GM12878 (cell line): ENCODE data around the gene ATP2A1. TPM values are rescaled to one million over a fixed set of nuclear protein-coding genes. Genes with fewer than 3 reads are reported as not detected.
A peak's percentile ranks its signal among the peaks of the same experiment; 100 is the strongest.

ENCODE experiments used
- BCL11A ChIP-seq: IDR thresholded peaks from 2 replicates; pipeline ENCODE4 v1.6.1; 2011; ENCODE audit warnings: low read depth, low read length
- BRCA1 ChIP-seq: IDR thresholded peaks from 2 replicates; pipeline ENCODE4 v1.6.1; 2011; ENCODE audit warnings: low read depth, low read length, improper control_type of control experiment
- CHD4 ChIP-seq: fragments of 200-600 bp; sonication (generic); IDR thresholded peaks from 2 replicates; pipeline ENCODE4 v1.6.1; 2016; ENCODE audit warnings: mild to moderate bottlenecking
- CREB1 ChIP-seq: IDR thresholded peaks from 2 replicates; pipeline ENCODE4 v1.6.1; 2012; ENCODE audit warnings: low read depth, mild to moderate bottlenecking, inconsistent platforms
- EP300 ChIP-seq, 2 experiments: fragments of 150-350 bp in 1 of 2; IDR thresholded peaks; 2 replicates each; pipeline ENCODE4 v1.6.1; 2011 to 2012; ENCODE audit warnings: low read depth in 2 of 2, low read length in 2 of 2, borderline replicate concordance in 1 of 2, improper control_type of control experiment in 1 of 2, inconsistent platforms in 1 of 2; ENCODE audit not compliant: control insufficient read depth in 1 of 2
- FOXM1 ChIP-seq: IDR thresholded peaks from 2 replicates; pipeline ENCODE4 v1.6.1; 2012; ENCODE audit warnings: low read depth, mild to moderate bottlenecking, inconsistent platforms, low read length, moderate library complexity
- GATAD2B ChIP-seq: fragments of 450-650 bp; conservative IDR thresholded peaks from 2 replicates; pipeline ENCODE4 v1.6.1; 2017; ENCODE audit warnings: low read depth, mild to moderate bottlenecking, moderate library complexity
- HDAC2 ChIP-seq: fragments of 200-600 bp; sonication (generic); IDR thresholded peaks from 2 replicates; pipeline ENCODE4 v1.6.1; 2017
- IKZF1 ChIP-seq: fragments of 450-650 bp; conservative IDR thresholded peaks from 2 replicates; pipeline ENCODE4 v1.6.1; 2017; ENCODE audit warnings: antibody characterized with exemption, mild to moderate bottlenecking
- IRF3 ChIP-seq: fragments of 450-650 bp; IDR thresholded peaks from 2 replicates; pipeline ENCODE4 v1.6.1; 2014; ENCODE audit warnings: mild to moderate bottlenecking
- JUND ChIP-seq: IDR thresholded peaks from 2 replicates; pipeline ENCODE4 v1.6.1; 2012; ENCODE audit warnings: low read depth, mild to moderate bottlenecking, low read length, improper control_type of control experiment, moderate library complexity
- MEF2A ChIP-seq: IDR thresholded peaks from 2 replicates; pipeline ENCODE4 v1.6.1; 2011; ENCODE audit warnings: low read depth, mild to moderate bottlenecking, low read length, moderate library complexity; ENCODE audit not compliant: insufficient read depth
- MTA3 ChIP-seq: IDR thresholded peaks from 2 replicates; pipeline ENCODE4 v1.6.1; 2012; ENCODE audit warnings: low read length, inconsistent platforms, borderline replicate concordance
- MXI1 ChIP-seq: fragments of 150-350 bp; IDR thresholded peaks from 2 replicates; pipeline ENCODE4 v1.6.1; 2011; ENCODE audit warnings: low read depth, mild to moderate bottlenecking, inconsistent platforms, low read length, improper control_type of control experiment
- NBN ChIP-seq: fragments of 450-650 bp; IDR thresholded peaks from 2 replicates; pipeline ENCODE4 v1.6.1; 2016
- NR2C1 ChIP-seq: fragments of 450-650 bp; IDR thresholded peaks from 2 replicates; pipeline ENCODE4 v1.6.1; 2017; ENCODE audit warnings: antibody characterized with exemption, mild to moderate bottlenecking, moderate library complexity
- NRF1 ChIP-seq: conservative IDR thresholded peaks from 2 replicates; pipeline ENCODE4 v1.6.1; 2011; ENCODE audit warnings: mild to moderate bottlenecking, low read depth, low read length, improper control_type of control experiment
- SIX5 ChIP-seq: IDR thresholded peaks from 2 replicates; pipeline ENCODE4 v1.6.1; 2011; ENCODE audit warnings: mild to moderate bottlenecking, low read depth, low read length, moderate library complexity; ENCODE audit not compliant: severe bottlenecking
- SP1 ChIP-seq: IDR thresholded peaks from one replicate; pipeline ENCODE4 v1.6.1; 2011; ENCODE audit warnings: low read depth, low read length
- STAT1 ChIP-seq: fragments of 450-650 bp; conservative IDR thresholded peaks from 2 replicates; pipeline ENCODE4 v1.6.1; 2014; ENCODE audit warnings: antibody characterized with exemption, mild to moderate bottlenecking
- YY1 ChIP-seq: IDR thresholded peaks from 2 replicates; pipeline ENCODE4 v1.6.1; 2011; ENCODE audit warnings: low read depth, mild to moderate bottlenecking, low read length
- ZZZ3 ChIP-seq: IDR thresholded peaks from 2 replicates; pipeline ENCODE4 v1.6.1; 2011; ENCODE audit warnings: low read depth; ENCODE audit not compliant: control insufficient read depth, insufficient read length
- polyA plus RNA-seq, 11 experiments: library from polyadenylated mRNA; depleted of rRNA in 4 of 11; unstranded in 6 of 11; stranded (reverse) in 5 of 11; fragments of >200 nt; fragmentation: Nextera tagmentation in 4 of 11; fragmentation: Illumina TruSeq in 1 of 11; extraction: Ambion mirVana in 4 of 11; extraction: Trizol in 1 of 11; gene quantifications; 1 replicate in 1 of 11; 2 replicates in 10 of 11; pipeline versions ENCODE4 v1.2.1 to v1.2.3, GENCODE V29; 2011 to 2016; ENCODE audit warnings: inconsistent platforms in 2 of 11, missing spikeins in 2 of 11, low read depth in 1 of 11
- total RNA-seq, 4 experiments: library from RNA; depleted of rRNA in 3 of 4; stranded (reverse); fragments of >200 nt in 3 of 4; fragmentation: Illumina TruSeq in 1 of 4; extraction: Trizol in 1 of 4; gene quantifications; 2 replicates each; pipeline versions ENCODE4 v1.2.1 to v1.2.3, GENCODE V29; 2013 to 2021
- TF ChIP-seq, protein P1 (sequence below): IDR thresholded peaks from 2 replicates; pipeline ENCODE4 v1.6.1; 2012; ENCODE audit warnings: low read depth, low read length, improper control_type of control experiment
- TF ChIP-seq, protein P2 (sequence below): IDR thresholded peaks from 2 replicates; pipeline ENCODE4 v1.6.1; 2011; ENCODE audit warnings: borderline replicate concordance, low read depth, mild to moderate bottlenecking, moderate library complexity, mixed read lengths, low read length; ENCODE audit not compliant: insufficient read depth; ENCODE audit errors: extremely low read length
- TF ChIP-seq, protein P3 (sequence below): fragments of 150-350 bp; IDR thresholded peaks from 2 replicates; pipeline ENCODE4 v1.6.1; 2016; ENCODE audit warnings: low read depth, low read length

Gene ATP2A1
- total and polyA plus RNA-seq, 10 of the 15 experiments (the other 5 are each of a cell fraction or from before 2014, with no cell fraction given): 0.13 to 1.7 (median 0.88) TPM

DNA sequence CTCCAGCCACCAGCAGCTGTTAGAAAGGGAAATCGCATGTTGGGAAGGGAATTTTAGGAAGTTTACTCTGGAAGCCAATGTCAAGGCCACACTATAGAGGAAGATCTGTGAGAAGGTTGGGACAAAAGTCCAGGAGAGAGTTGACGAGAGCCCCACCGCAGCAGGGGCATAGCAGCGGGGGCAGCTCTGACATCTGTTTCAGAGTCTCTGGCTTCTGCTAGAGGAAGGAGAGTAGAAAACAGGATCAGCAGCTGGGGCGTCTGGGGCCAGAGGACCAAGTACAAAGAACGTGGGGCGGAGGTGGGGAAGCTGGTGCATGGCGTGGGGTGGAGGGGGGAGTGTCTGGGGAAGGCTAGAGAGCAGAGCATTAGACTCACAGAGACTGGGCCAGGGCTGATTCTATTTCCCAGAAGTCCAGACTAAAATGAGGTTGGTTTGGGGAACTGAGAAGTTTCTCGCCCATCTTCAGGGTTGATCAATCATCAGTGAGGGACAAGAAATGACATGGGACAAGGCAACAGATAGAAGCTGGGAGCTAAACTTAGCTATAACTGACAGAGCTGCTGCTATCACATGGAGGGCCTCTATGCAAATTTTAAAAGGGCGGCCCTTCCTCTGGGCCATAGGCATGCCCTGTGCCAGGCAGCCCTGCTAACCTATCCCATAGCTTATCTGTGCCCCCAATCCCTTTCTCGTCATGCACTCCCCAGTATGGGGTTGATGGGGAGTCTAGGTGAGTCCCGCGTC is 45.5 kb downstream of the ATP2A1 start (continued):
- peak; percentile 33 to 65; a peak in 2 of 4 replicates for TF ChIP-seq EP300 (IDR thresholded peaks at IDR 0.05; ENCODE audit: borderline replicate concordance in 1 of 2, control insufficient read depth in 1 of 2, low read depth in 2 of 2, low read length in 2 of 2)
- TF ChIP-seq NRF1: no peak
- TF ChIP-seq IRF3: no peak
- no peak; the same call in 1 of the 2 replicates for TF ChIP-seq YY1
- peak; percentile 64; the same call in 1 of the 2 replicates for TF ChIP-seq MTA3
- TF ChIP-seq ZZZ3: no peak
- TF ChIP-seq BCL11A: 0 out of 2 replicates have a peak, but pooled peaks have one; percentile 29
- no peak for TF ChIP-seq GATAD2B
- TF ChIP-seq SP1: no peak
- no peak for TF ChIP-seq CHD4
- no peak for TF ChIP-seq STAT1
- TF ChIP-seq, protein P1, sequence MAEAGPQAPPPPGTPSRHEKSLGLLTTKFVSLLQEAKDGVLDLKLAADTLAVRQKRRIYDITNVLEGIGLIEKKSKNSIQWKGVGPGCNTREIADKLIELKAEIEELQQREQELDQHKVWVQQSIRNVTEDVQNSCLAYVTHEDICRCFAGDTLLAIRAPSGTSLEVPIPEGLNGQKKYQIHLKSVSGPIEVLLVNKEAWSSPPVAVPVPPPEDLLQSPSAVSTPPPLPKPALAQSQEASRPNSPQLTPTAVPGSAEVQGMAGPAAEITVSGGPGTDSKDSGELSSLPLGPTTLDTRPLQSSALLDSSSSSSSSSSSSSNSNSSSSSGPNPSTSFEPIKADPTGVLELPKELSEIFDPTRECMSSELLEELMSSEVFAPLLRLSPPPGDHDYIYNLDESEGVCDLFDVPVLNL: no peak
- TF ChIP-seq JUND: no peak
- TF ChIP-seq CREB1: no peak; the same call in 1 of the 2 replicates
- TF ChIP-seq, protein P2, sequence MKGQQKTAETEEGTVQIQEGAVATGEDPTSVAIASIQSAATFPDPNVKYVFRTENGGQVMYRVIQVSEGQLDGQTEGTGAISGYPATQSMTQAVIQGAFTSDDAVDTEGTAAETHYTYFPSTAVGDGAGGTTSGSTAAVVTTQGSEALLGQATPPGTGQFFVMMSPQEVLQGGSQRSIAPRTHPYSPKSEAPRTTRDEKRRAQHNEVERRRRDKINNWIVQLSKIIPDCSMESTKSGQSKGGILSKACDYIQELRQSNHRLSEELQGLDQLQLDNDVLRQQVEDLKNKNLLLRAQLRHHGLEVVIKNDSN: peak; percentile 57
- TF ChIP-seq FOXM1: no peak
- peak; percentile 67; the same call in 1 of the 2 replicates for TF ChIP-seq MEF2A
- TF ChIP-seq NR2C1: no peak
- TF ChIP-seq MXI1: peak; percentile 94; the same call in 1 of the 2 replicates
- TF ChIP-seq BRCA1: no peak
- TF ChIP-seq NBN: peak; percentile 76
- TF ChIP-seq IKZF1: peak; percentile 79
- TF ChIP-seq SIX5: no peak
- no peak for TF ChIP-seq HDAC2
- TF ChIP-seq, protein P3, sequence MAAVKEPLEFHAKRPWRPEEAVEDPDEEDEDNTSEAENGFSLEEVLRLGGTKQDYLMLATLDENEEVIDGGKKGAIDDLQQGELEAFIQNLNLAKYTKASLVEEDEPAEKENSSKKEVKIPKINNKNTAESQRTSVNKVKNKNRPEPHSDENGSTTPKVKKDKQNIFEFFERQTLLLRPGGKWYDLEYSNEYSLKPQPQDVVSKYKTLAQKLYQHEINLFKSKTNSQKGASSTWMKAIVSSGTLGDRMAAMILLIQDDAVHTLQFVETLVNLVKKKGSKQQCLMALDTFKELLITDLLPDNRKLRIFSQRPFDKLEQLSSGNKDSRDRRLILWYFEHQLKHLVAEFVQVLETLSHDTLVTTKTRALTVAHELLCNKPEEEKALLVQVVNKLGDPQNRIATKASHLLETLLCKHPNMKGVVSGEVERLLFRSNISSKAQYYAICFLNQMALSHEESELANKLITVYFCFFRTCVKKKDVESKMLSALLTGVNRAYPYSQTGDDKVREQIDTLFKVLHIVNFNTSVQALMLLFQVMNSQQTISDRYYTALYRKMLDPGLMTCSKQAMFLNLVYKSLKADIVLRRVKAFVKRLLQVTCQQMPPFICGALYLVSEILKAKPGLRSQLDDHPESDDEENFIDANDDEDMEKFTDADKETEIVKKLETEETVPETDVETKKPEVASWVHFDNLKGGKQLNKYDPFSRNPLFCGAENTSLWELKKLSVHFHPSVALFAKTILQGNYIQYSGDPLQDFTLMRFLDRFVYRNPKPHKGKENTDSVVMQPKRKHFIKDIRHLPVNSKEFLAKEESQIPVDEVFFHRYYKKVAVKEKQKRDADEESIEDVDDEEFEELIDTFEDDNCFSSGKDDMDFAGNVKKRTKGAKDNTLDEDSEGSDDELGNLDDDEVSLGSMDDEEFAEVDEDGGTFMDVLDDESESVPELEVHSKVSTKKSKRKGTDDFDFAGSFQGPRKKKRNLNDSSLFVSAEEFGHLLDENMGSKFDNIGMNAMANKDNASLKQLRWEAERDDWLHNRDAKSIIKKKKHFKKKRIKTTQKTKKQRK: no peak
